HG02588 (cell line): ENCODE data around the gene ASMT.
A peak's percentile ranks its signal among the peaks of the same experiment; 100 is the strongest.
"Not testable (repeated sequence)": the region's sequence is repeated elsewhere in the genome, so short reads cannot be mapped to it uniquely, and the experiment has no call there.

Experiments used
- ATAC-seq: cut with Tn5 transposase; IDR thresholded peaks from one replicate; pipeline ENCODE4 v1.9.1; 2021; ENCODE audit warnings: mild to moderate bottlenecking, moderate library complexity; ENCODE audit not compliant: unreplicated experiment

The ASMT gene

DNA sequence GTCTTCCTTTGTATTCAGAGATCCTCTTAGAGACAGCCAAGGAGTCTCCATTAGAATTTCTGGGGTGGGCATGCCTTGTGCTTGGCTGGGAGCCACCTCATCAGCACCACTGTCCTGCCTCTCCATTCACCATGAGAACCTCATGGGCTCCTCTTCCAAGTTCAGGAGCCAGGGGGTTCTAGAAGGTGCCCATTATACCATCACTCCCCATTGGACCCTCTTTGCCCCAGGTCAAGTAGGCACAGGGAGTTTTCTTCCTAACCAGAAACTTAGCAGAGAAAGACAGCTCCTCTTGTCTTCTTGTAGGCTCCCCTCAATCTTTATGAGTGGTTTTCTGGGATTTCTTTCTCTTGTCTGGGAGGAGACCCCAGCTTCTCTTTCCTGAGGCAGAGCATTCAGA lies 31.1 kb downstream of the ASMT start:
- ATAC-seq = no peak

DNA sequence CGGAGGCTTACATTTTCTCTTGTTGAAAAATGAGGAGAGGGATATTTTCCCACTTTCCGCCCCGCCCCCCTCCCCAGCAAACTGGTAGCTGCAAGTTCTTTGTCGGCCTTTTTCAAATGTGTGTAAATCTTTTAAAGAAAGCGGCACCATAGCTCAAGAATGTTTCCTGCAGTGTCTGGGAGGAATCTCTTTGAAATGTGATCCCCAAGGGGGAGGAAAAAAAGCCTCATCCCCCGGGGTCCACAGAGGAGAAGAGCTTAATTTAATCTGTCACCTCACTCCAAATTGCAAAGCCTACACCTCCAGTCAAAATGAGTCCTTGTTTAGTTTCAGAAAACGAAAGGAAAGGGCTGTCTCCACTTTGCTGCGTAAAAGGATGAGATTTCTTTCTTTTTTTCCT lies 34.8 kb downstream of the ASMT start:
- ATAC-seq = no peak

GRCh38 chrX:1652011-1652811 lies 37.4 kb downstream of the ASMT start:
- not testable (repeated sequence) for ATAC-seq

- no peak for ATAC-seq
Measured at GRCh38 chrX:1656379-1656778, 41.5 kb downstream of the ASMT start.

GRCh38 chrX:1657367-1658070 lies 42.7 kb downstream of the ASMT start:
- ATAC-seq = peak; percentile 36

- no peak for ATAC-seq
Measured at GRCh38 chrX:1658071-1658491, 43.2 kb downstream of the ASMT start.

GRCh38 chrX:1659664-1660461 lies 45.0 kb downstream of the ASMT start:
- ATAC-seq = no peak

- peak; percentile 83 for ATAC-seq
Measured at GRCh38 chrX:1661048-1661921, 46.4 kb downstream of the ASMT start.

GRCh38 chrX:1661922-1662221 lies 47.0 kb downstream of the ASMT start:
- ATAC-seq = no peak

GRCh38 chrX:1667566-1667965 lies 52.7 kb downstream of the ASMT start:
- no peak for ATAC-seq

GRCh38 chrX:1673337-1673736 lies 58.5 kb downstream of the ASMT start:
- ATAC-seq = no peak

GRCh38 chrX:1676866-1677265 lies 62.0 kb downstream of the ASMT start:
- no peak for ATAC-seq

DNA sequence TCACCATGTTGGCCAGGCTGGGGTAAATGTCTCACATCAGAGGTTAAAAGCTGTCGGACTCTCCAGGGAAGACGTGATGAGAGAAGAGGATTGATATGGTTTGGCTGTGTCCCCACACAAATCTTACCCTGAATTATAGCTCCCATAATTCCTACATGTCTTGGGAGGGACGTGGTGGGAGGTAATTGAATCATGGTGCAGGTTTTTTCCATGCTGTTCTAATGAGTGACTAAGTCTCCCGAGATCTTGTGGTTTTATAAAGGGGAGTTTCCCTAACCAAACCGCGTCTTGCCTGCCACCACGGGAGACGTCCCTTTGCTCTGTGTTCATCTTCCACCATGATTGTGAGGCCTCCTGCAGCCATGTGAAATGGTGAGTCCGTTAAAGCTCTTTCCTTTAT lies 64.4 kb downstream of the ASMT start:
- no peak for ATAC-seq

DNA sequence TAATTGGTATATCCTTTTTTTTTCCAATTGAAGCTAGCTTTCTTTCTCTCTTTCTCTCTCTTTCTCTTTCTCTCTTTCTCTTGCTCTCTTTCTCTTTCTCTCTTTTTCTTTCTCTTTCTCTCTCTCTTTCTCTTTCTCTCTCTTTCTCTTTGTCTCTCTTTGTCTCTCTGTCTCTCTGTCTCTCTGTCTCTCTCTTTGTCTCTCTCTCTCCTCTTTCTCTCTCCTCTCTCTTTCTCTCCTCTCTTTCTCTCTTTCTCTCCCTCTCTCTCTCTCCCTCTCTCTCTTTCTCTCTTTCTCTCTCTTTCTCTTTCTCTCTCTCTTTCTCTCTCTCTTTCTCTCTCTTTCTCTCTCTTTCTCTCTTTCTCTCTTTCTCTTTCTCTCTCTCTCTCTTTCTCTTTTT lies 66.6 kb downstream of the ASMT start:
- ATAC-seq = no peak

- not testable (repeated sequence) for ATAC-seq
Measured at GRCh38 chrX:1681856-1682255, 67.0 kb downstream of the ASMT start.

DNA sequence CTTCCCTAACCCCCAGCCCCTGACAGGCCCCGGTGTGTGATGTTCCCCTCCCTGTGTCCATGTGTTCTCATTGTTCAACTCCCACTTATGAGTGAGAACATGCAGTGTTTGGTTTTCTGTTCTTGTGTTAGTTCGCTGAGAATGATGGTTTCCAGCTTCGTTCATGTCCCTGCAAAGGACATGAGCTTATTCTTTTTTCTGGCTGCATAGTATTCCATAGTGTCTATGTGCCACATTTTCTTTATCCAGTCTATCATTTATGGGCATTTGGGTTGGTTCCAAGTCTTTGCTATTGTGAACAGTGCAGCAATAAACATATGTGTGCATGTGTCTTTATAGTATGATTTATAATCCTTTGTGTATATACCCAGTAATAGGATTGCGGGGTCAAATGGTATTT lies 67.6 kb downstream of the ASMT start:
- ATAC-seq = not testable (repeated sequence)

GRCh38 chrX:1684883-1685282 lies 70.0 kb downstream of the ASMT start:
- not testable (repeated sequence) for ATAC-seq

- ATAC-seq = not testable (repeated sequence)
Measured at GRCh38 chrX:1685444-1685880, 70.6 kb downstream of the ASMT start.

DNA sequence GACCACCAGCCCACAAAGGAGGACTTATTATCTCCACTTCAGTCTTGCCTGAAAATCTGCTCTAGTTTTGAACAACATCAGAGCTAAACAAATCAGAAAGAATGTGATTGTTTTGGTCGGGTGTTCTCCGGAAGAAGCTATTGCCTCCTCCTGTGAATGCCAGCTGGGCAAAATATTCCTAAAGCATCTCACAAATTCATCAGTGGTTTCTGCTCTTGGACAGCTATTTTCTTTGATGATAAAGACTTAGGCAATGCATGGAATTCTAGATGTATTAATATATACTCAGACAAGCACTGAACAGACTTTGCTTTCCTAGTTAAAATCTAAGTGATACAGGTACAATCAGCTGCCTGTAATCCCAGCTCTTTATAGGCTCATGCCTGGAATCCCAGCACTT lies 71.8 kb downstream of the ASMT start:
- no peak for ATAC-seq
